ENCODE results near the gene LMO1. TPM values are rescaled to one million over a fixed set of nuclear protein-coding genes. Genes with fewer than 3 reads are reported as not detected.

Gene LMO1
- total RNA-seq, 1 donor from 2014 or later: not detected

Other genes with a start within 250 kb of the LMO1 start
- 15.5 and 29.3 TPM in 2 replicates for gene TUB, start 182.7 kb downstream of the LMO1 start, total RNA-seq
- gene RIC3, start 94.9 kb downstream of the LMO1 start, total RNA-seq: not detected in 2 replicates

Data from myocyte (in vitro differentiated cells).